ENCODE measurements around the gene TMEM132C.

Gene TMEM132C

DNA sequence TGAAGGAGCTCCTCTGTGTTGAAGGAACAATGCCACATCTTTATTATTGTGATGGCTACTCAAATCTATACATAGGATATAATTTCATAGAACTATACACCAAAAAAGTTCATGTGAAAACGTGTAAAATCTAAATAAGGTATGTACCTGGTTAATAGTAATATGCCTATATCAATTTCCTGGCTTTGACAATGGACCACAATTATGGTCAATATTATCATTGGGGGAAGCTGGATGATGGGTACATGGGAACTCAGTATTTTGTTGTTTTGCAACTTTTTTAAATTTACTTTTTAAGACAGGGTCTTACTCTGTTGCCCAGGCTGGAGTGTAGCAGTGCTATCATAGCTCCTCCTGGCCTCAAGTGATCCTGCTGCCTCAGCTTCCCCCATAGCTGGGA, 270.7 kb downstream of the TMEM132C start:
- H3K27ac ChIP-seq (ENCODE audit: low read depth, low read length), result 0 out of 2 replicates have a peak overlapping the region, but pooled peaks have one; percentile 6
- H3K36me3 ChIP-seq (ENCODE audit: low read length), result no peaks in the 10 kb centered on the region
- no peak overlapping the region for H3K9ac ChIP-seq (ENCODE audit: low read length)
- no peaks in the 10 kb centered on the region for H3K79me2 ChIP-seq (ENCODE audit: insufficient read depth, low read length)
- TF ChIP-seq, protein P1, sequence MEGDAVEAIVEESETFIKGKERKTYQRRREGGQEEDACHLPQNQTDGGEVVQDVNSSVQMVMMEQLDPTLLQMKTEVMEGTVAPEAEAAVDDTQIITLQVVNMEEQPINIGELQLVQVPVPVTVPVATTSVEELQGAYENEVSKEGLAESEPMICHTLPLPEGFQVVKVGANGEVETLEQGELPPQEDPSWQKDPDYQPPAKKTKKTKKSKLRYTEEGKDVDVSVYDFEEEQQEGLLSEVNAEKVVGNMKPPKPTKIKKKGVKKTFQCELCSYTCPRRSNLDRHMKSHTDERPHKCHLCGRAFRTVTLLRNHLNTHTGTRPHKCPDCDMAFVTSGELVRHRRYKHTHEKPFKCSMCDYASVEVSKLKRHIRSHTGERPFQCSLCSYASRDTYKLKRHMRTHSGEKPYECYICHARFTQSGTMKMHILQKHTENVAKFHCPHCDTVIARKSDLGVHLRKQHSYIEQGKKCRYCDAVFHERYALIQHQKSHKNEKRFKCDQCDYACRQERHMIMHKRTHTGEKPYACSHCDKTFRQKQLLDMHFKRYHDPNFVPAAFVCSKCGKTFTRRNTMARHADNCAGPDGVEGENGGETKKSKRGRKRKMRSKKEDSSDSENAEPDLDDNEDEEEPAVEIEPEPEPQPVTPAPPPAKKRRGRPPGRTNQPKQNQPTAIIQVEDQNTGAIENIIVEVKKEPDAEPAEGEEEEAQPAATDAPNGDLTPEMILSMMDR (IDR thresholded peaks at IDR 0.05; ENCODE audit: insufficient read depth, low read length, poor library complexity, severe bottlenecking), result no peak
- TF ChIP-seq EZH2phosphoT487 (conservative IDR thresholded peaks at IDR 0.05; ENCODE audit: low read length), result no peak
- H3K4me3 ChIP-seq (ENCODE audit: insufficient read depth, low read length, poor library complexity, severe bottlenecking), result no peak overlapping the region
- H3K9me2 ChIP-seq (replicated peaks; ENCODE audit: insufficient read depth, low read length), result no peaks in the 10 kb centered on the region
- H3F3A ChIP-seq (ENCODE audit: insufficient read depth), result peaks cover 13% of the 10 kb centered on the region
- no peak overlapping the region for H3K4me2 ChIP-seq (ENCODE audit: low read depth, low read length, poor library complexity, severe bottlenecking)
- H3K9me3 ChIP-seq (ENCODE audit: insufficient read depth, low read length), result no peaks in the 10 kb centered on the region
- H2AFZ ChIP-seq (ENCODE audit: low read depth, low read length, severe bottlenecking), result no peak overlapping the region
- no peaks in the 10 kb centered on the region for H4K20me1 ChIP-seq (ENCODE audit: low read depth, low read length)
- no peaks in the 10 kb centered on the region for H3K27me3 ChIP-seq (ENCODE audit: low read length)

DNA sequence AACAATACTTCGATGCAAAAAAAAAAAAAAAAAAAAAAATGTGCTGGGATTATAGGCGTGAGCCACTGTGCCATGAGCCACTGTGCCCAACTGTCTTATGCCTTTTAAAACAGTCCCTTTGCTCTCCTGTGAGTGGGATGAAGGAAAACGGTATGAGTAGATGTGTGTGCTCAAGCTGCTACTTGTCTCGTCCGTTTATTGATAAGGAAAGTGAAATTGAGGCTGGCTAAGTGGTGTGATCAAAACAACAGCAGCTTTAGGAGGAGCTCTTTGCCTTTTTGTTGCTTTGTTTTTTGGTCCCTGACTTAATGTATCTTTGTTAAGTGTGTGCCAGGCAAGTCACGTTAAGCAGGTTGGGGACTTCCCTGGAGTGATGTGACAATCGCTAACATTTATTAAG, 275.9 kb downstream of the TMEM132C start:
- H3K79me2 ChIP-seq (ENCODE audit: insufficient read depth, low read length), result no peaks in the 10 kb centered on the region
- TF ChIP-seq EZH2phosphoT487 (conservative IDR thresholded peaks at IDR 0.05; ENCODE audit: low read length), result no peak
- TF ChIP-seq, protein P1 (IDR thresholded peaks at IDR 0.05; ENCODE audit: insufficient read depth, low read length, poor library complexity, severe bottlenecking), result no peak
- H3K36me3 ChIP-seq (ENCODE audit: low read length), result no peaks in the 10 kb centered on the region
- no peak overlapping the region for H3K4me2 ChIP-seq (ENCODE audit: low read depth, low read length, poor library complexity, severe bottlenecking)
- no peaks in the 10 kb centered on the region for H3F3A ChIP-seq (ENCODE audit: insufficient read depth)
- no peaks in the 10 kb centered on the region for H3K27me3 ChIP-seq (ENCODE audit: low read length)
- H3K27ac ChIP-seq (ENCODE audit: low read depth, low read length), result no peak overlapping the region
- no peaks in the 10 kb centered on the region for H3K9me2 ChIP-seq (replicated peaks; ENCODE audit: insufficient read depth, low read length)
- peak overlapping the region; percentile 15 for H2AFZ ChIP-seq (ENCODE audit: low read depth, low read length, severe bottlenecking)
- no peaks in the 10 kb centered on the region for H3K9me3 ChIP-seq (ENCODE audit: insufficient read depth, low read length)
- no peaks in the 10 kb centered on the region for H4K20me1 ChIP-seq (ENCODE audit: low read depth, low read length)
- no peak overlapping the region for H3K9ac ChIP-seq (ENCODE audit: low read length)
- H3K4me3 ChIP-seq (ENCODE audit: insufficient read depth, low read length, poor library complexity, severe bottlenecking), result no peak overlapping the region

DNA sequence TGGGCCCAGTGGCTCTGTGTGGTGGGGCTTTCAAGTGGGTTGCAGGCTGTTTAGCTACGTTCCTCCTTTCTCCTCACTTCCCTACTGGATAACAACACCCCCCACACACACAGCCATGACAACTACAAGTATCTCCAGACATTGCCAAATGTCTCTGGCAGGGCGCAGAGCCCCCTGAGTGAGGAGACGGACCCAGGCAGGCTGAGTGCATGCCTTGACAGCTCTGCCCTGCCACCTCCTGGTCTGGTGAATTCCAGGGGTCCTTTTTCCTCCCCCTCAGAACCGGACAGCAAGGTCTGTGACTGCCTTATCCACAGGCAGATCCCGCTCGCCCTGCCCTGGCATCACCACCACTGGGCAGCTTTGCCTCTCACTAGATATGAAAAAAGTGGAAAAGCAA, 276.5 kb downstream of the TMEM132C start:
- Histone ChIP-seq H2AFZ (ENCODE audit: low read depth, low read length, severe bottlenecking) (peak overlapping the region; percentile 15), H4K20me1 (ENCODE audit: low read depth, low read length) (no peaks in the 10 kb centered on the region), H3K4me3 (ENCODE audit: insufficient read depth, low read length, poor library complexity, severe bottlenecking) (no peak overlapping the region), H3K4me2 (ENCODE audit: low read depth, low read length, poor library complexity, severe bottlenecking) (no peak overlapping the region), H3K9me2 (replicated peaks; ENCODE audit: insufficient read depth, low read length) (no peaks in the 10 kb centered on the region), H3K27me3 (ENCODE audit: low read length) (no peaks in the 10 kb centered on the region), H3K27ac (ENCODE audit: low read depth, low read length) (no peak overlapping the region), H3K9ac (ENCODE audit: low read length) (no peak overlapping the region), H3K79me2 (ENCODE audit: insufficient read depth, low read length) (no peaks in the 10 kb centered on the region), H3K9me3 (ENCODE audit: insufficient read depth, low read length) (no peaks in the 10 kb centered on the region), H3F3A (ENCODE audit: insufficient read depth) (no peaks in the 10 kb centered on the region), H3K36me3 (ENCODE audit: low read length) (no peaks in the 10 kb centered on the region)
- TF ChIP-seq EZH2phosphoT487 (conservative IDR thresholded peaks at IDR 0.05; ENCODE audit: low read length), result no peak
- TF ChIP-seq, protein P1 (IDR thresholded peaks at IDR 0.05; ENCODE audit: insufficient read depth, low read length, poor library complexity, severe bottlenecking), result peak; percentile 11
